ENCODE data around the gene SWI5. TPM values are rescaled to one million over a fixed set of nuclear protein-coding genes. Genes with fewer than 3 reads are reported as not detected.

SWI5 gene
- total RNA-seq, 2 experiments from 2014 or later = 16.8 to 22.7 TPM

DNA sequence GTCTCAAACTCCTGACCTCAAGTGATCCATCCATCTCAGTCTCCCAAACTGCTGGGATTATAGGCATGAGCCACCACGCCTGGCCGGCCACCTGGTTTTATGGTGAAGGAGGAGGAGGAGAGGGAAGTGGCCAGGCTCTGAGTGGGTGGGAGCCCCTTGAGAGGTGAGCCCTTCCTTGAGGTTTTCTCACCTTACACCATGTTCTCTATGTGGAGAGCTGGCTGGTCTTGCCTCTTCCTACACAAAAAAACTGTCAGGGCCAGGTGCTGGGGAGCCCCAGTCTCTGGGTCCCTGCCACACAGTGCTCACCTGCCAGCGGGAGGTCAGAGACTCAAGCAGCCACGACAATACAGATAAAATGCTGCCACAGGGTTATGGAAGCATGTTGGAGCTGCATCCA lies 18.1 kb downstream of the SWI5 start:
- ChIA-PET CTCF (ENCODE audit: unreplicated experiment) (no interaction called here), POLR2A (no interaction called here)
- intact Hi-C loops (cut with micrococcal nuclease; ENCODE audit: unreplicated experiment) = loop anchor here (2.0 kb wide), 1 partner anchor 119 kb away; no protein-coding TSS in a partner anchor
- DNase-seq (ENCODE audit: low spot score) = no peak
- Histone ChIP-seq H2AFZ (ENCODE audit: low read length) (no peak overlapping the region), H3K9me2 (ENCODE audit: insufficient read depth, low read length) (no peaks in the 10 kb centered on the region), H3K27ac (ENCODE audit: low read depth, low read length, poor library complexity, severe bottlenecking) (no peak overlapping the region), H3K4me1 (ENCODE audit: insufficient read depth, low read length, poor library complexity, severe bottlenecking) (peaks cover 8% of the 10 kb centered on the region), H3K4me2 (ENCODE audit: low read length) (no peak overlapping the region), H3K36me3 (ENCODE audit: insufficient read depth, low read length) (no peaks in the 10 kb centered on the region), H3K9me3 (ENCODE audit: low read length) (no peaks in the 10 kb centered on the region), H3K4me3 (ENCODE audit: low read depth, low read length, poor library complexity, severe bottlenecking) (no peak overlapping the region), H4K20me1 (ENCODE audit: insufficient read depth, low read length) (no peaks in the 10 kb centered on the region), H3K79me2 (ENCODE audit: insufficient read depth, low read depth, low read length) (no peaks in the 10 kb centered on the region)
- TF ChIP-seq, protein P1, sequence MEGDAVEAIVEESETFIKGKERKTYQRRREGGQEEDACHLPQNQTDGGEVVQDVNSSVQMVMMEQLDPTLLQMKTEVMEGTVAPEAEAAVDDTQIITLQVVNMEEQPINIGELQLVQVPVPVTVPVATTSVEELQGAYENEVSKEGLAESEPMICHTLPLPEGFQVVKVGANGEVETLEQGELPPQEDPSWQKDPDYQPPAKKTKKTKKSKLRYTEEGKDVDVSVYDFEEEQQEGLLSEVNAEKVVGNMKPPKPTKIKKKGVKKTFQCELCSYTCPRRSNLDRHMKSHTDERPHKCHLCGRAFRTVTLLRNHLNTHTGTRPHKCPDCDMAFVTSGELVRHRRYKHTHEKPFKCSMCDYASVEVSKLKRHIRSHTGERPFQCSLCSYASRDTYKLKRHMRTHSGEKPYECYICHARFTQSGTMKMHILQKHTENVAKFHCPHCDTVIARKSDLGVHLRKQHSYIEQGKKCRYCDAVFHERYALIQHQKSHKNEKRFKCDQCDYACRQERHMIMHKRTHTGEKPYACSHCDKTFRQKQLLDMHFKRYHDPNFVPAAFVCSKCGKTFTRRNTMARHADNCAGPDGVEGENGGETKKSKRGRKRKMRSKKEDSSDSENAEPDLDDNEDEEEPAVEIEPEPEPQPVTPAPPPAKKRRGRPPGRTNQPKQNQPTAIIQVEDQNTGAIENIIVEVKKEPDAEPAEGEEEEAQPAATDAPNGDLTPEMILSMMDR (conservative IDR thresholded peaks at IDR 0.05; ENCODE audit: low read length) = no peak
- TF ChIP-seq EZH2phosphoT487 (IDR thresholded peaks at IDR 0.05; ENCODE audit: borderline replicate concordance, low read depth, low read length) = no peak
- BruUV-seq (replicated peaks) = no TSS peak

GRCh38 chr9:128296340-128297220 lies 20.5 kb downstream of the SWI5 start:
- H3K4me1 ChIP-seq (ENCODE audit: insufficient read depth, low read length, poor library complexity, severe bottlenecking) = peaks cover 8% of the 10 kb centered on the region
- H3K27ac ChIP-seq (ENCODE audit: low read depth, low read length, poor library complexity, severe bottlenecking) = no peak overlapping the region
- no peaks in the 10 kb centered on the region for H3K9me2 ChIP-seq (ENCODE audit: insufficient read depth, low read length)
- no peaks in the 10 kb centered on the region for H3K79me2 ChIP-seq (ENCODE audit: insufficient read depth, low read depth, low read length)
- H3K36me3 ChIP-seq (ENCODE audit: insufficient read depth, low read length) = no peaks in the 10 kb centered on the region
- ChIA-PET CTCF (ENCODE audit: unreplicated experiment) (no interaction called here), POLR2A (no interaction called here)
- no peak overlapping the region for H3K4me2 ChIP-seq (ENCODE audit: low read length)
- H2AFZ ChIP-seq (ENCODE audit: low read length) = no peak overlapping the region
- no peak overlapping the region for H3K4me3 ChIP-seq (ENCODE audit: low read depth, low read length, poor library complexity, severe bottlenecking)
- H4K20me1 ChIP-seq (ENCODE audit: insufficient read depth, low read length) = no peaks in the 10 kb centered on the region
- intact Hi-C loops (cut with micrococcal nuclease; ENCODE audit: unreplicated experiment) = no loop called here
- H3K9me3 ChIP-seq (ENCODE audit: low read length) = no peaks in the 10 kb centered on the region
- TF ChIP-seq, protein P1 (conservative IDR thresholded peaks at IDR 0.05; ENCODE audit: low read length) = no peak
- no peak for TF ChIP-seq EZH2phosphoT487 (IDR thresholded peaks at IDR 0.05; ENCODE audit: borderline replicate concordance, low read depth, low read length)
- no TSS peak for BruUV-seq (replicated peaks)
- no peak for DNase-seq (ENCODE audit: low spot score)

DNA sequence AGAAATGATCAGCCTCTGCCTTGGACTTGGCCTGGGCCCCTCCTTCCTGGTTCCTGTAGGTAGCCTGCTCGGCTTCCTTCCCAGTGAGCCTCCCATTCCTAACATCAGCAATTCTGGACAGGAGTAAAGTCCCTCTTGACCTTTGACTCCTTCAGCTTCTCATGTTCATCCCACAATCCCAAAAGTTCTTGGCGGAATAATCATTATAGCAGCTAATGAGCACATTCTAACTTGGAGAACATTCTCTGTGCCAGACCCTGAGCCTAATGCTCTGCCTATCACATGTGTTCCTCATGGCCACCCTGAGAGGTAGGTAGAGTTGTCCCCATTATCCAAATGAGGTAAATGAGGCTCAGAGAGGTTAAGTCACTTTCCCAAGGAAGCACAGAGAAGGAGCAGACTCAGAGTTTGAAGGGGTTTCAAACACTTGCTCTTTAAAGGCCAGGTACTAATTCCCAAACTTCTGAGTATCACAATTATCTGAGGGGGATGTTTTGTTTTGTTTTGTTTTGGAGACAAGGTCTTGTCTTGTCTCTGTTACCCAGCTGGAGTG lies 21.2 kb downstream of the SWI5 start:
- TF ChIP-seq EZH2phosphoT487 (IDR thresholded peaks at IDR 0.05; ENCODE audit: borderline replicate concordance, low read depth, low read length) = no peak
- TF ChIP-seq, protein P1 (conservative IDR thresholded peaks at IDR 0.05; ENCODE audit: low read length) = no peak
- Histone ChIP-seq H3K79me2 (ENCODE audit: insufficient read depth, low read depth, low read length) (no peaks in the 10 kb centered on the region), H3K9me3 (ENCODE audit: low read length) (no peaks in the 10 kb centered on the region), H3K4me3 (ENCODE audit: low read depth, low read length, poor library complexity, severe bottlenecking) (no peak overlapping the region), H3K36me3 (ENCODE audit: insufficient read depth, low read length) (no peaks in the 10 kb centered on the region), H2AFZ (ENCODE audit: low read length) (no peak overlapping the region), H3K27ac (ENCODE audit: low read depth, low read length, poor library complexity, severe bottlenecking) (no peak overlapping the region), H3K9me2 (ENCODE audit: insufficient read depth, low read length) (no peaks in the 10 kb centered on the region), H3K4me1 (ENCODE audit: insufficient read depth, low read length, poor library complexity, severe bottlenecking) (peaks cover 8% of the 10 kb centered on the region), H3K4me2 (ENCODE audit: low read length) (no peak overlapping the region), H4K20me1 (ENCODE audit: insufficient read depth, low read length) (no peaks in the 10 kb centered on the region)
- no peak for DNase-seq (ENCODE audit: low spot score)
- ChIA-PET POLR2A (no interaction called here), CTCF (ENCODE audit: unreplicated experiment) (no interaction called here)
- BruUV-seq (replicated peaks) = no TSS peak
- intact Hi-C loops (cut with micrococcal nuclease; ENCODE audit: unreplicated experiment) = no loop called here
